ENCODE measurements around the gene OR51E2. TPM values are rescaled to one million over a fixed set of nuclear protein-coding genes. Genes with fewer than 3 reads are reported as not detected.

OR51E2 gene
- total RNA-seq, 2 donors from 2014 or later = not detected

- no peaks in the 10 kb centered on the region for H3K36me3 Mint-ChIP-seq (ENCODE audit: insufficient read depth in 2 of 2)
- no peak for DNase-seq
- H3K9me3 Mint-ChIP-seq = no peaks in the 10 kb centered on the region
- no peak overlapping the region for H3K4me3 Mint-ChIP-seq
- ATAC-seq (replicated peaks in 1 of 2) = no peak
- no peak overlapping the region for H3K27ac Mint-ChIP-seq
- peaks cover 8% of the 10 kb centered on the region for H3K27me3 Mint-ChIP-seq (ENCODE audit: low read depth)
- no peaks in the 10 kb centered on the region for H3K4me1 Mint-ChIP-seq (ENCODE audit: low read depth)
Measured at GRCh38 chr11:4682623-4683419, 14.8 kb downstream of the OR51E2 start.

GRCh38 chr11:4680341-4680740, 17.3 kb downstream of the OR51E2 start:
- ATAC-seq (replicated peaks in 1 of 2) = no peak
- H3K4me1 Mint-ChIP-seq (ENCODE audit: low read depth) = no peaks in the 10 kb centered on the region

GRCh38 chr11:4677948-4678347, 19.7 kb downstream of the OR51E2 start:
- Mint-ChIP-seq H3K4me1 (ENCODE audit: low read depth) (no peaks in the 10 kb centered on the region), H3K27ac (no peak overlapping the region), H3K4me3 (no peak overlapping the region), H3K36me3 (ENCODE audit: insufficient read depth in 2 of 2) (no peaks in the 10 kb centered on the region), H3K9me3 (no peaks in the 10 kb centered on the region), H3K27me3 (ENCODE audit: low read depth) (peaks cover 17% of the 10 kb centered on the region)
- ATAC-seq (replicated peaks in 1 of 2) (no peak), DNase-seq (no peak)

More at GRCh38 chr11:4680341-4680740, 17.3 kb downstream of the OR51E2 start:
- Mint-ChIP-seq H3K4me3 (no peak overlapping the region), H3K27ac (no peak overlapping the region), H3K27me3 (ENCODE audit: low read depth) (peaks cover 8% of the 10 kb centered on the region), H3K36me3 (ENCODE audit: insufficient read depth in 2 of 2) (no peaks in the 10 kb centered on the region), H3K9me3 (no peaks in the 10 kb centered on the region)
- no peak for DNase-seq

- ATAC-seq (replicated peaks in 1 of 2) (no peak), DNase-seq (no peak)
- Mint-ChIP-seq H3K27me3 (ENCODE audit: low read depth) (peaks cover 19% of the 10 kb centered on the region), H3K36me3 (ENCODE audit: insufficient read depth in 2 of 2) (no peaks in the 10 kb centered on the region), H3K9me3 (no peaks in the 10 kb centered on the region), H3K27ac (no peak overlapping the region), H3K4me1 (ENCODE audit: low read depth) (no peaks in the 10 kb centered on the region), H3K4me3 (no peak overlapping the region)
Measured at GRCh38 chr11:4673781-4674180, 23.9 kb downstream of the OR51E2 start.

GRCh38 chr11:4672470-4672869, 25.2 kb downstream of the OR51E2 start:
- Mint-ChIP-seq H3K36me3 (ENCODE audit: insufficient read depth in 2 of 2) (no peaks in the 10 kb centered on the region), H3K4me1 (ENCODE audit: low read depth) (no peaks in the 10 kb centered on the region), H3K27me3 (ENCODE audit: low read depth) (peaks cover 19% of the 10 kb centered on the region), H3K9me3 (no peaks in the 10 kb centered on the region), H3K27ac (no peak overlapping the region), H3K4me3 (no peak overlapping the region)
- DNase-seq (no peak), ATAC-seq (replicated peaks in 1 of 2) (no peak)

GRCh38 chr11:4671741-4672140, 25.9 kb downstream of the OR51E2 start:
- H3K36me3 Mint-ChIP-seq (ENCODE audit: insufficient read depth in 2 of 2) = no peaks in the 10 kb centered on the region
- H3K9me3 Mint-ChIP-seq = no peaks in the 10 kb centered on the region
- no peak overlapping the region for H3K27ac Mint-ChIP-seq
- DNase-seq = no peak
- peaks cover 19% of the 10 kb centered on the region for H3K27me3 Mint-ChIP-seq (ENCODE audit: low read depth)
- ATAC-seq (replicated peaks in 1 of 2) = no peak
- H3K4me3 Mint-ChIP-seq = no peak overlapping the region
- H3K4me1 Mint-ChIP-seq (ENCODE audit: low read depth) = no peaks in the 10 kb centered on the region

- ATAC-seq (replicated peaks in 1 of 2) (no peak), DNase-seq (no peak)
Measured at GRCh38 chr11:4665424-4665823, 32.2 kb downstream of the OR51E2 start.

GRCh38 chr11:4664786-4665185, 32.9 kb downstream of the OR51E2 start:
- no peak overlapping the region for H3K27ac Mint-ChIP-seq
- H3K9me3 Mint-ChIP-seq = no peaks in the 10 kb centered on the region
- no peaks in the 10 kb centered on the region for H3K36me3 Mint-ChIP-seq (ENCODE audit: insufficient read depth in 2 of 2)
- H3K27me3 Mint-ChIP-seq (ENCODE audit: low read depth) = peaks cover 13% of the 10 kb centered on the region
- H3K4me1 Mint-ChIP-seq (ENCODE audit: low read depth) = no peaks in the 10 kb centered on the region
- DNase-seq = no peak
- no peak for ATAC-seq (replicated peaks in 1 of 2)
- no peak overlapping the region for H3K4me3 Mint-ChIP-seq

More at GRCh38 chr11:4665424-4665823, 32.2 kb downstream of the OR51E2 start:
- Mint-ChIP-seq H3K4me3 (no peak overlapping the region), H3K27ac (no peak overlapping the region), H3K4me1 (ENCODE audit: low read depth) (no peaks in the 10 kb centered on the region), H3K9me3 (no peaks in the 10 kb centered on the region), H3K27me3 (ENCODE audit: low read depth) (peaks cover 12% of the 10 kb centered on the region), H3K36me3 (ENCODE audit: insufficient read depth in 2 of 2) (no peaks in the 10 kb centered on the region)

- Mint-ChIP-seq H3K27ac (no peak overlapping the region), H3K9me3 (no peaks in the 10 kb centered on the region), H3K36me3 (ENCODE audit: insufficient read depth in 2 of 2) (no peaks in the 10 kb centered on the region), H3K27me3 (ENCODE audit: low read depth) (peaks cover 13% of the 10 kb centered on the region), H3K4me3 (no peak overlapping the region), H3K4me1 (ENCODE audit: low read depth) (no peaks in the 10 kb centered on the region)
- ATAC-seq (replicated peaks in 1 of 2) = no peak
- DNase-seq = no peak
Measured at GRCh38 chr11:4664183-4664582, 33.5 kb downstream of the OR51E2 start.

- ATAC-seq (replicated peaks in 1 of 2) = no peak
- Mint-ChIP-seq H3K4me3 (no peak overlapping the region), H3K27ac (no peak overlapping the region), H3K4me1 (ENCODE audit: low read depth) (no peaks in the 10 kb centered on the region), H3K36me3 (ENCODE audit: insufficient read depth in 2 of 2) (no peaks in the 10 kb centered on the region), H3K27me3 (ENCODE audit: low read depth) (peaks cover 13% of the 10 kb centered on the region), H3K9me3 (no peaks in the 10 kb centered on the region)
- DNase-seq = no peak
Measured at GRCh38 chr11:4662876-4663275, 34.8 kb downstream of the OR51E2 start.

- ATAC-seq (replicated peaks in 1 of 2) (no peak), DNase-seq (no peak)
- Mint-ChIP-seq H3K36me3 (ENCODE audit: insufficient read depth in 2 of 2) (no peaks in the 10 kb centered on the region), H3K9me3 (no peaks in the 10 kb centered on the region), H3K27ac (no peak overlapping the region), H3K27me3 (ENCODE audit: low read depth) (peaks cover 13% of the 10 kb centered on the region), H3K4me3 (no peak overlapping the region), H3K4me1 (ENCODE audit: low read depth) (no peaks in the 10 kb centered on the region)
Measured at GRCh38 chr11:4658629-4659445, 38.8 kb downstream of the OR51E2 start.

- H3K4me1 Mint-ChIP-seq (ENCODE audit: low read depth) = no peaks in the 10 kb centered on the region
- H3K9me3 Mint-ChIP-seq = no peaks in the 10 kb centered on the region
- no peak overlapping the region for H3K4me3 Mint-ChIP-seq
- H3K36me3 Mint-ChIP-seq (ENCODE audit: insufficient read depth in 2 of 2) = no peaks in the 10 kb centered on the region
- H3K27me3 Mint-ChIP-seq (ENCODE audit: low read depth) = no peaks in the 10 kb centered on the region
- H3K27ac Mint-ChIP-seq = no peak overlapping the region
- ATAC-seq (replicated peaks in 1 of 2) (no peak), DNase-seq (no peak)
Measured at GRCh38 chr11:4654635-4655369, 42.9 kb downstream of the OR51E2 start.

- H3K9me3 Mint-ChIP-seq = no peaks in the 10 kb centered on the region
- ATAC-seq (replicated peaks in 1 of 2) (no peak), DNase-seq (no peak)
- H3K4me3 Mint-ChIP-seq = no peak overlapping the region
- peaks cover 25% of the 10 kb centered on the region for H3K27me3 Mint-ChIP-seq (ENCODE audit: low read depth)
- H3K4me1 Mint-ChIP-seq (ENCODE audit: low read depth) = no peaks in the 10 kb centered on the region
- H3K27ac Mint-ChIP-seq = no peak overlapping the region
- H3K36me3 Mint-ChIP-seq (ENCODE audit: insufficient read depth in 2 of 2) = no peaks in the 10 kb centered on the region
Measured at GRCh38 chr11:4647766-4648165, 49.9 kb downstream of the OR51E2 start.
